ENCODE data around the gene SLC6A8. TPM values are rescaled to one million over a fixed set of nuclear protein-coding genes. Genes with fewer than 3 reads are reported as not detected.

SLC6A8 gene
- total RNA-seq, 3 donors from 2014 or later: 214 to 313 (median 251) TPM

GRCh38 chrX:153640045-153640686 is 47.6 kb upstream of the SLC6A8 start:
- intact Hi-C loops (cut with DNase I, micrococcal nuclease): no loop called here
- DNase-seq: no peak
- H3K36me3 ChIP-seq (ENCODE audit: low read depth): no peaks in the 10 kb centered on the region
- H3K9me3 ChIP-seq: no peaks in the 10 kb centered on the region
- no peak overlapping the region for H3K4me3 ChIP-seq
- no peaks in the 10 kb centered on the region for H3K4me1 ChIP-seq (ENCODE audit: low read depth)
- TF ChIP-seq CTCF (IDR thresholded peaks at IDR 0.05): no peak
- no peak for ATAC-seq

- ATAC-seq (no peak), DNase-seq (no peak)
- no peak overlapping the region for H3K4me3 ChIP-seq
- no peak for TF ChIP-seq CTCF (IDR thresholded peaks at IDR 0.05)
- intact Hi-C loops (cut with DNase I, micrococcal nuclease): no loop called here
- H3K9me3 ChIP-seq: no peaks in the 10 kb centered on the region
- no peaks in the 10 kb centered on the region for H3K4me1 ChIP-seq (ENCODE audit: low read depth)
- H3K36me3 ChIP-seq (ENCODE audit: low read depth): no peaks in the 10 kb centered on the region
Observed at GRCh38 chrX:153640736-153641575, 46.8 kb upstream of the SLC6A8 start.

GRCh38 chrX:153641627-153642026 is 46.1 kb upstream of the SLC6A8 start:
- intact Hi-C loops (cut with DNase I, micrococcal nuclease): no loop called here
- no peak overlapping the region for H3K4me3 ChIP-seq
- H3K36me3 ChIP-seq (ENCODE audit: low read depth): no peaks in the 10 kb centered on the region
- ATAC-seq: no peak
- no peak for DNase-seq
- H3K4me1 ChIP-seq (ENCODE audit: low read depth): no peaks in the 10 kb centered on the region
- TF ChIP-seq CTCF (IDR thresholded peaks at IDR 0.05): no peak
- H3K9me3 ChIP-seq: no peaks in the 10 kb centered on the region

GRCh38 chrX:153642051-153642654 is 45.6 kb upstream of the SLC6A8 start:
- no peak for TF ChIP-seq CTCF (IDR thresholded peaks at IDR 0.05)
- H3K4me3 ChIP-seq: no peak overlapping the region
- no peak for ATAC-seq
- no peak for DNase-seq
- intact Hi-C loops (cut with DNase I, micrococcal nuclease): no loop called here
- H3K9me3 ChIP-seq: no peaks in the 10 kb centered on the region
- no peaks in the 10 kb centered on the region for H3K36me3 ChIP-seq (ENCODE audit: low read depth)
- H3K4me1 ChIP-seq (ENCODE audit: low read depth): no peaks in the 10 kb centered on the region

GRCh38 chrX:153642655-153643430 is 44.9 kb upstream of the SLC6A8 start:
- no peak for TF ChIP-seq CTCF (IDR thresholded peaks at IDR 0.05)
- ATAC-seq: no peak
- Histone ChIP-seq H3K36me3 (ENCODE audit: low read depth) (no peaks in the 10 kb centered on the region), H3K4me3 (no peak overlapping the region), H3K4me1 (ENCODE audit: low read depth) (no peaks in the 10 kb centered on the region), H3K9me3 (no peaks in the 10 kb centered on the region)
- DNase-seq: peak in 1 of 3 donors; percentile 46
- intact Hi-C loops (cut with DNase I, micrococcal nuclease): no loop called here

All from mucosa of descending colon (tissue), 3 donors.